HG02763 (cell line): Measurements from ENCODE around the gene BHLHE23.

Experiments used
- ATAC-seq: cut with Tn5 transposase; IDR thresholded peaks from one replicate; pipeline ENCODE4 v1.9.1; 2021; ENCODE audit warnings: mild to moderate bottlenecking, moderate library complexity; ENCODE audit not compliant: unreplicated experiment

Gene BHLHE23

GRCh38 chr20:63026582-63027165 lies 19.9 kb upstream of the BHLHE23 start:
- ATAC-seq: no peak

- no peak for ATAC-seq
These were observed 19.0 kb upstream of the BHLHE23 start for GRCh38 chr20:63025534-63026331.

GRCh38 chr20:63024573-63025392 lies 18.0 kb upstream of the BHLHE23 start:
- ATAC-seq: no peak

- no peak for ATAC-seq
These were observed 17.3 kb upstream of the BHLHE23 start for GRCh38 chr20:63023936-63024571.

GRCh38 chr20:63023071-63023935 lies 16.5 kb upstream of the BHLHE23 start:
- ATAC-seq: no peak

GRCh38 chr20:63022501-63022900 lies 15.7 kb upstream of the BHLHE23 start:
- ATAC-seq: no peak

GRCh38 chr20:63021356-63022321 lies 14.9 kb upstream of the BHLHE23 start:
- ATAC-seq: no peak

- no peak for ATAC-seq
These were observed 13.9 kb upstream of the BHLHE23 start for GRCh38 chr20:63020681-63021080.

GRCh38 chr20:63017826-63018411 lies 11.2 kb upstream of the BHLHE23 start:
- no peak for ATAC-seq

- no peak for ATAC-seq
These were observed 10.5 kb upstream of the BHLHE23 start for GRCh38 chr20:63017076-63017825.

- no peak for ATAC-seq
These were observed 9.8 kb upstream of the BHLHE23 start for GRCh38 chr20:63016514-63017075.

GRCh38 chr20:63015662-63016361 lies 9.0 kb upstream of the BHLHE23 start:
- no peak for ATAC-seq

- ATAC-seq: no peak
These were observed 8.4 kb upstream of the BHLHE23 start for GRCh38 chr20:63015147-63015661.

GRCh38 chr20:63014710-63015109 lies 7.9 kb upstream of the BHLHE23 start:
- ATAC-seq: no peak

GRCh38 chr20:63014287-63014686 lies 7.5 kb upstream of the BHLHE23 start:
- ATAC-seq: no peak

- no peak for ATAC-seq
These were observed 6.4 kb upstream of the BHLHE23 start for GRCh38 chr20:63013207-63013606.

- no peak for ATAC-seq
These were observed 5.0 kb upstream of the BHLHE23 start for GRCh38 chr20:63011798-63012197.
